Central memory CD4-positive, alpha-beta T cell (primary cell): ENCODE data around the gene CDK2AP2.

Experiments
- DNase-seq: peaks from one replicate; pipeline ENCODE4 v3.0.0; 2022

Gene CDK2AP2

DNA sequence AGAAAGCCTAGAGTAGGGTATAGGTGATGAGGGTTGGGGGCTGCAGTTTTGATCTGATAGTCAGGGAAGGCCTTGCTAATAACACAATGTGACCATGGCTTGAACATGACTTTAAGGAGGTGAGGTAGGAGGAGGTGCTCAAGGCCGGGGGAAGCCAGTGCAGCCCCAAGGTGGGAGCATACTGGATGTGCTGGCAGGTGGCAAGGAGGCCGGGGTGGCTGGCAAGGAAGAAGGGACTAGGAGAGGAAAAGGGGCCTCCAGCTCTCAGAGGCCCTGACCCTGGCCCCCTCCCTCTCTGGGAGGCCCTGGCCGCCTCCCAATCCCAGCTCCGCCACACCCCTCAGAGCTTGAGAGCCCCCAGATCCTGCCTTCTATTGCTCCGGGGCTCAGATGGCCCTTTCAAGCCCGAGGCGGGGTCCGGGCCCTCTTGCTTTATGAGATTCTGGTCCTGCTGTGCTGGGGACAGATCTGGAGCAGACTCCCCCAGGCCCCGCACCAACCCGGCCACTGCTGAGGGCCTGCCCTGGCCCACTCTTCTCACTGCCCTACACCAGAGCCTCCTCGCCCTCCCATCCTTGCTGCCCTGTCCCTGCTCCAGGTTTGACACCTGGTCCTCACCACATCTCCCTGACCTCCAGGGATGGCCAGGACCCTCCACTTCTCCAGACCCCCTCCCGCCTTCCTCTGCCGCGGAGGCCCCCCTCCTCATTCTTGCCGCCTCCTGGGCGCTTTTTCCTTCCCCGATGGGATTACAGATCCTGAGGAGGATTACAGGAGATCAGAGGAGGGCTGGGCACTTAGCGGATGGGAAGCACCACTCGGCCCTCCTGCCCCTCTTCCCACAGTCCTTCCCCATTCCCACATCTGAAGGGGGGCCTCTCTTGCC is 4.6 kb downstream of the CDK2AP2 start:
- no peak for DNase-seq

DNA sequence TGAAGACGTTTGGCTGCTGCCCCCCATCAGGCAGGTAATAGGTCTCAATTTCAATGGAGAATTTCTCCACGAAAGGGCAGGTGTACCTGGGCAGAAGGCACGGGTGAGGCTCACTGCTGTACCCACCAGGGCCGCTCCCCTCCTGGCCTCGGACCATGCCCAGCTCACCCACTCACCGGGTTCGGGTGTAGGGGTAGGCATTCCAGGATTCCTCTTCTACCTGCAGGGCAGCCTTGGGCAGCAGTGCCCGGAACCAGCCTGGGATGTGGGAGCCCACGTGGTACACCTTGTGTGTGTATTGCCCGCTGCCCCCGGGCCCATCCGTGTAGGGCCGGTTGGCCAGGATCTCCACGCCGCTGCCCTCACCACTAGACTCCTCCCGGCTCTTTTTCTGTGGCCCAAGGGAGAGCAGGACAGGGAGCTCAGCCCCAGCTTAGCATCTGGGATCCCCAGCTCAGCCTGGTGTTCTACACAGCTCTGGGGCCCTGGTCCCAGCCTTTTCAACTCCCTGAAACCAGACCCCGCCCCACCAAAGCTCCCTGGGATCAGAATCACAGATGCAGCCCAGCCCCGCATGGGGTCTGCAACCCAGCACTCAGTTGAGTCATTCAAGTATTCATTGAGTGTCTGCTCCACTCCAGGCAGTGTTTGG is 5.5 kb downstream of the CDK2AP2 start:
- no peak for DNase-seq

DNA sequence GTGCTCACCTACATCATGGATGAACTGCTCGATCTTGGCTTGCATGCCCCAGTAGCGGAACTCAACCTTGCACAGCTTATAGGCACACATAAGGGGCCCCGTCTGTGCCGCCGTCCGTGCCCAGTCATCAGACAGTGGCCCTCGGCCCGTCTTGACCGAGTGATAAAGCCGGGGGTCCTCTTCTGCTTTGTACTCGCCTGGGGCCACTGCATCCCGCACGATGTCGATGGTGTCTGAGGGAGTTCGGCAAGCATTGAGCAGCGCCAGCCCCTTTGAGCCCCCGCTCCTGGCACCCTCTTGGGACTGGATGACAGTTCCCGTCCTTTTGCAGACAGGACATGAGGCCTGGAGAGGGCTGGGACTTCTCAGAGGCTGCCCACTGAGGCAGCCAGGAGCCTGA is 6.1 kb downstream of the CDK2AP2 start:
- DNase-seq, result no peak

DNA sequence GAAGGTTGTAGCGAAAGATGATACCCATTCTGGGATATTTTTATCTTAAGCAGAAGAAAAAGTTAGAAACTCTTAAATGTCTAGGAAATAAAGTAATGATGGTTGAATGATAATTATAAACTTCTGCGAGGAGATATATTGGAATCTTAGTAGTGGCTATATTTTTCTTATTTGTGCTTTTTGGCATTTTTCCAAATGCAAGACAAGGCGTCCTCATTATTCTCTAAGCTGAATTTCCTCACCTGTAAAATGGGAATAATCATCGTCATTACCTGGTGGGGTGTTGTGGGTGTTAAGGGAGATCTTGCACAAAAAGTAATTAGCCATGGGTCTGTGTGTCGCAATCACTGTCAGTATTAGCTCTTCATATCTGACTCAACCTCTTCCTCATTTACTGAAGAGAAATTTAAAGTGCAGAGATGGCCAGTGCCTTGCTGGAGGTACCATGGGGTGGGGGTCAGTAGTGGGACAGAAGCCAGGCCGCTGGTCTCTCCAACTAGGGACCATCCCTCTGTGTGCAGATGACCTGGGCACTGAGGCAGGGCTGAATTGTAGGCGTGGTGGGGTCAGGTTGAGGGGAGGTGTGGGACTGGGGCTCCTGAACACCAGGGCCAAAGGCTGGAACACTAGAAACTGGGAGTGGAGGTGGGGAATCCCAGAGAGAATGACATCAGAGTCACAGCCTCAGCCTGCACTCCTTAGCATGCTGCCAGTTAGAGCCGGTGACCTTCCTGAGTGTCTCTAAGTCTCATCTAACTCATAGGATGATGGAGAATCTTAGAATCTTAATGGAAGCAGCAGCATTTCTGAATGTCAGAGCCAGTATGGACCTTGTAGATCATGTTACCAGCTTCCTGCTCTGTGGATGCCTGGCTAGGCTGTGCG is 6.9 kb downstream of the CDK2AP2 start:
- no peak for DNase-seq

DNA sequence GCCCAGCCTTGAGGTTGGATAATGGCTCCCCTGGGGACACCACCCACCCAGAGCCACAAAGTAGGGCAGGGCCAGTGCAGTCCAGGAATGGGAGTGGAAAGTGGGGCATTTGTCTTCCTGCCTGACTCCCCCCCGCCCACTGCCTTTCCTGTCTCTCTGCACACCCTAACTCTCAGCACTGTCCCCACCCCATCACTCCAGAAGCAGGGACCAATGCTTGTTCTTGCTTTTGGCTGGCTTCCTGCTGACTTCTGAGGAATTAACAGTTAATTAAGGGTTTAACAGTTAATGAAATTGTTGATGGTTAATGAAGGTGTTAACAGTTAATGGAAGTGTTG is 7.5 kb downstream of the CDK2AP2 start:
- no peak for DNase-seq

DNA sequence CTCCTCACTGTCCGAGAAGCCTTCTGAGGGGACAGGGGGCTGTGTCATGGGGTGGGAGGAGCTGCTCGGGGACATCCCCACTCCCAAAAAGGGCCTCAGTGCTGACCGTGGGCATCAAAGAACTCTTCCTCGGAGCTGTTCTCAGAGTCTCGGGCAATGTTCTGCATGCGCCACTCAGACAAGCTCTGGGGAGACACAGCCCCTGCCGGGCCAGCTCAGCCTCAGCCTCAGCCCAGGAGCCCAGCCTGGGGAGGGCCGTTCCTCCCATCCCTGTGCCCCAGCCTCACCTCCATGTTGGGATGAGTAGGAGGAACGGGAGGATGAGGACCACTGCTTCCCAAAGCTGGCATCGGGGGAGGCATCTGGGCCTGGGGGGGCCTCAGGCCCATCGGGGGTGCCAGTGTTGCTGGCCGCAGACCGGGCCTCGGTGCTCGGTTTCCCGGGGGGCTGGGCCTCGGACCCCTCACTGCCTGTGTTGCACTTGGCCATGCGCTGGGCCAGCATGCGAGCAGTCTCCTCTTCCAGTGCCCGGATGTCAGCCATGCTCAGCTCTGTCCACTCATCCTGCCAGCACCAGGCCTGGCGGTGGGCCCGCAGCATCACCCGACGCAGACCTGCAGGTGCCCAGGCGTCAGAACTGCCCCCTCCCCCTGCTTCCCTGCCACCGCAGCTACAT is 8.0 kb downstream of the CDK2AP2 start:
- no peak for DNase-seq

DNA sequence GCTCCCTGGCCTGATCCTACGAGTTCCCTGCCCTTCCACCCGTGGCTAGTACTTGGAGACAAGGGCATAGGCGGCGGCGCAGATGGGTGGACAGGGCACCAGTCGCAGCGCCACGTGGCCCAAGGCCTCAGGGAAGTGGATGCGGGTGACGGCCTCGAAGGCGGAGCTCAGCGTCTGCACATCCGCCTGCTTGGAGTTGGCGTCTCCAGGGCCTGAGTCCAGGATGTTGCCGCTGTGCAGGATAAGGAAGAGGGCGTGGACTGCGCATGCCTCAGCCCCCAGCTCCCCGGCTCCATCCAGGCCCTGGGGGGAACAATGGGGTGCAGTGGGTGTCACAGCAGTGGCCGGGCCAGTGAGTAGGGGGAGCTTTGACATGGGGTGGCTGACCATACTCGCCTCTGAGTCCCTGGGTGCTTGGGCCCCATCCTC is 9.4 kb downstream of the CDK2AP2 start:
- DNase-seq, result no peak

DNA sequence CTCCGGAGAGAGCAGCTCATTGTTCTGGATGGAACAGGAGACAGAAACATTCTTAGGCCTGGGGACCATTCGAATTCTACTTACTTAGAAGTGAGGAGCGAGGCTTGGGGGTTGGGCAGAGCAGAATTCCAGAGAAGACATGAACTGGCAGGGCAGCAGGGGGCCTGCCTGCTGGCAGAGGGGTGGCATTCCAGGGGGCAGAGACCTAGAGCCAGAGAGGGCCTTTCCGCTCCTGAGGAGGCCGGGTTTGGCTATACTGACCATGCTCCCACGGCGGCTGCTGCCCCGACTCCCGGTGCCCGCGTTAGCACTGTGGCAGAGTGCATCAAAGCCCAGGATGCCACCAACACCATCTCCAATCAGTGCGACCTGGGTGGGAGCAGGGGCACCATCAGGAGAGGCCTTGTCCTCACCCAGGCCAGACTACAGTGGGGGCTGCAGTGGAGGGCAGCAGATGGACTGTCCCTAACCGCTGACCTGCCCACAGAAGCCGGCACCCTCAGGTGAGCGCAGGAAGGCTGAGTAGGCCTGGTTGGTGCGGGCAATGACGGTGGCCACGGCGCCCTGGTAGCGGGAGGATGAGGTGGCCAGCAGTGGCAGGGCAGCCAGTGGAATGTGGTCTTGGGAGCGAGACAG is 10.2 kb downstream of the CDK2AP2 start:
- no peak for DNase-seq

DNA sequence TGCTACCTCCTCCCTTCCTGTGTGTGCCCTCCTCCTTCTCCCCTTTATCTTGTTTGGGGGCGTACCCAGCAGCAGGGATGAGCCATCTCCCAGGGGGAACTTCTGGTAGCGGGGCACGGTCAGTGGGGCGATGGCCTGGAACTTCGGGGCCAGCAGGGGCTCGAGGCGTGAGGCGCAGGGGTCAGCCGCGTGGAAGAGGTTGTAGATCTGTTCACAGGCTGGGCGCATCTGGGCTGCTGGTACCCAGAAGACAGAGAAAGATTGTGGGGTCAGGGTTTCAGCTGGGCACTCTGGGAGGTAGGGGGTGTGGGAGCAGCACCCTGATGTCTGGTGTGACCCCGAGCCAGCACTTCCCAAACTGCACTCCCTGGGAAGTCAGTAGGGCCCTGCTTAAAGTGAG is 11.8 kb downstream of the CDK2AP2 start:
- no peak for DNase-seq

DNA sequence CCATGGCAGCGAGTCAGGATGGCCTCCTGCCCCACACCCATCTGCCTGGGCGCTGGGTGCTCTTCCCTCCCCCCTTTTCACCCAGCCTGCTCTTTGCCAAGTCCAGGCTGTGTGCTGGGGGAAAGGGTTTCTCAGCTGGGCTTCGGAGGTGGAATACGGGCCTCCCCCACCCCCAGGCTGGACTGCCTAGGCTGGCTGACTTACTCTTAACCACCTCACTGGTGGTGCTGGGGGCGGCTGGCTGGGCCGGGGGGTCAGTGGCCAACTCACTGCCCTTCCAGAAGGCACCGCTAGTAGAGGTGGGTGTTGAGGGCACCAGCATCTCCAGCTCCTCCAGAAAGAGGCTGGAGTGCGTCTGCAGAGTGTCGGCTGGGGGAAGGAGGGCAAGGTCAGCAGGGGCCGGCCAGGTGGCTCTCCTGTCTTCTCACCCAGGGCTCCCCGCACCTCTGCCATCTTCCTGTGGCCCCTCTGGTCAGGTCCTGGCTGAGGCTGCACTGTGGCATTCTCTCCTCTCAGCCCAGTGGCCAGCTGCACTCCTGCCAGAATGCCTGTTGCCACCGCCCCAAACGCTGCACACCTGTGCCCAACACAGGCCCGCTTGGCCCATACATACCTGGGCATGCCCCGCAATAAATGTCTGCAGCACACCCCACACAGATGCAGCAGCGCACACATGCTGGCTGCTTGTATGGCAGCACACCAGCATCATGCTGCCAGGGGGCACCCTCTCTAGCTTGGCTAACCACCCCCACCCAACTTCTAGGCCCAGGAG is 12.5 kb downstream of the CDK2AP2 start:
- DNase-seq, result no peak

DNA sequence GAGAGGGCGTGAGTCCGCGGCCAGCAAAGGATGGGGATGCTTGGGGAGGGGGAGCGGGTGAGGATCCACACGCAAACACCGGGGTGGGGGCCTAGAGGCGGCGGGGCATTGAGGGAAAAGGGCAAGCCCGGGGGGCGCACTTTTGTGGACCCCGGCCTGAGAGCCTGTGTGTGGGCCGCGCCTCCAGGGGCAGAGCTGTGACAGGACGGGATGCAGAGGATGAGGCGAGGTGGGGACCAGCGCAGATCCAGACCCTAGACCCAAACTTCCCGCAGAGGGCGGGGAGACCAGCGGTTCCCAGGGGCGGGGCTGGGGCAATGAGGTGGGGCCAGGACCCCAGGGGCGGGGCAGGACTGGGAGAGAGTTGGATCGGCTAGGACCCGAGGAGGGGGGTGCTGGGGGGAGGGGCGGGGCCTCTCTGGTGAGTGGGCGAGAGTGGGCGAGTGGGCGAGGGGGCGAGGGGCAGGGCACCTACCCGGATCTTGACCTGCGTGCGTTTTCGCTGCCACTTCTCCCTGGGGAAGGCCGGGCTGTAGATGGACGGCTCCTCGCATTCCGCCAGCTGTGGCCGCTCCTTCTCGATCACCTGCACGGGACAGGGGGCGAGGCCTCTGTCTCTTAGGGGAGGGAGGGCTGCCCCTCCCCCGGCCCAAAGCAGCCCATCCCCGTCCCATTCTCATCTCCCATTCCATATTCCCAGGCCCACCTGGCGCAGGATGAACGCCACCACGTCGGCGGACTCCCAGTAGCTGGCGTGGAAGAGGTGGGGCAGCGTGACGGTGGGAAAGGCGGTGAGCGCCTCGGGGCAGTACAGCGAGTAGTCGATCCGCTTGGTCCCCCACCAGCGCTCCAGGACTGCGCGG is 13.4 kb downstream of the CDK2AP2 start:
- DNase-seq, result no peak

DNA sequence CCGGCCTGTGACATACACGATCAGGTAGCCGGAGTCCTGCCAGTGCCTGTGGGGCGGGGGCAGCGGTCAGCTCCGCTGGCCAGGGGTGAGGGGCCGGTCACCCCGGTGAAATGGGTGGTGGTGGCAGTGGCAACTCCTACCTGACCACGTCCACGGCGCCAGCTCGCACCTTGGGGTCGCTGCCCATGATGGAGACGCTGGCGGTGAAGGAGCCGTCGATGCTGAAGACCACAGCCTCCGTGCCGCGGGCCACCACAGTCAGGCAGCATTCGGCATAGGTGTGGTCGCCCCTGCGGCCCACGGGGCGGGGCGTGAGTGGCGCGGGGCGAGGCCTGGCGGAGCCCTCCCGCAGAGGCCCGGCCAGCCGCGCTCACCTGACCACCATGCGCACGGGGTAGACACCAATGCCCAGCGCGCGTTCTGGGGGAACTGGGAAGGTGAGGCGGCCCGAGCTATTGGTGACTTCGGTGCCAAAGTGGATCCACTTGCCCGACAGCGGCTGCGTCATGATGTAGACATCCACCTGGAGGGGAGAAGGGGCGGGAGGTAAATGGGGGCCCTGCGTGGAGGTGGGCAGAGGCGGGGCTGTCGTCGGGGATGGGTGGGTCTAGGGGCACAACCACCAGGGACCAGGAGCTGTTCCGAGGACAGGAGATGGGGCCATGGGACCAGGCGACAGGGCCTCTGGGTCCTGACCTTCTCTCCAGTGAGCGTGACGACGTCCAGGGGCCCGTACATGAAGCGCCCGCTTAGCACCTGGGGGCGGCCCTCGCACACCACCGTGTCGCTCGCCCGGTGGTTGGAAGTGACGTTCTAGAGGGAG is 14.2 kb downstream of the CDK2AP2 start:
- no peak for DNase-seq

DNA sequence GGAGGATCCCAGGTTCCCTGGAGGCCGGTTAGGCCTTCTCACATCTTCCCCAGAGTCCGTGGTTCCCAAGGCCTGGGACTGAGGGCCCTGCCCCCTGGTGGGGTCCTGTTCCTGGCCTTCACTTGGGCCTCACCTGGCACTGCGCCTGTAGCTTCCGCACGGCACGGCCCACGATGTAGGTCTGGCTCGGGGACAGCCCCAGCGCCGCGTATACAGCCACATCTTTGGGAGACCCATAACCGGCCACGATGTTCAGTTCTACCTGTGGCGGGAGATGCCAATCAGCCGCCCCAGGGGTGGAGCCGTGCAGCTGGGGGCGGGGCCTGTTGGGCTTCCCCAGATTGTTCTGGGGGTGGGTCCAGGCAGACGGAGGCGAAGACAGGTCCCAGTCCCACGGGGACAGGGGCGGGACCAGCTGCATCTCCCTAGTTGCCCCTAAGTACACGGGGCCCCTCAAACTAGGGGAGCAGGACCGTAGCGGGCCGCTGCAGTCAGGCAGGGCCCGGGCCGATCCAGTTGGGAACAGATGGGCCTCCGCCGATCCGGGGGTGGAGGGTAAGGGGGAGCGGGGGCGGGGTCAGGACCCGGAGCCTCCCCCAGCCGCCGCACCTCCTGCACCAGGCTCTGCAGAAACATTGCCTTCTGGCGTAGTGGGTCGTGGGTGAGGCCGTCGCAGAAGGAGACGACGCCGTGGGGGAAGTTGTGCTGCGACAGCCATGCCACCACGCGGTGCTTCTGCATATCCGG is 15.0 kb downstream of the CDK2AP2 start:
- DNase-seq, result no peak

DNA sequence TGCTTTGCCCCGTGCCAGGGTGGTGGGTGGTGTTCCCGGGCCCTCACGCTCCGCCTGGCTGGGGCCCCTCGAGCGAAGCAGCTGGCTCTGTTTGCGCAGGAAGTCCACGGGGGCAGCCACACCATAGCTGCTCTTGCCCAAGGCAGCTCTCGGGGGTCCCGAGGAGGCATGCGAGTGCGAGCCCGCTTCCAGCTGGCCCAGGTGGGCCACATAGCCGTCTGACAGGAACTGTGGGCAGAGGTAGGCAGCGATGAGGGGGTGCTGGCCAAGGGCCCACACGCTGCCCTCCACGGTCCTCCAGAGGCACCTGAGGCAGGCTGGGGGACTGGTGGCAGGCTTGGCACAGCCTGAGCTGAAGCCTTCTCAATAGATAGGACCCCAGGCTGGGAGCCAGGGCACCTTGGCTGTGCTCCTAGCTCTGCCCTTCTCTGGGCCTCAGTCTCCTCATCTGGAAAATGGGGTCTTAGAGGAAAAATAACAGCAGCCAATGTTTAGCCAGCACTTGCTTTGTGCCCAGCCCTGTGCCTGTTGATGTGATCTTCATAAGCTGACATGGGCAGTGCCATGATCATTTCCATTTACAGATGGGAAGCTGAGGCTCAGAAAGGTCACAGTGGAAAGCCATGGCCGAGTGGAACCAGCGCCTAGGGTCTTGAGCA is 15.8 kb downstream of the CDK2AP2 start:
- DNase-seq, result no peak

DNA sequence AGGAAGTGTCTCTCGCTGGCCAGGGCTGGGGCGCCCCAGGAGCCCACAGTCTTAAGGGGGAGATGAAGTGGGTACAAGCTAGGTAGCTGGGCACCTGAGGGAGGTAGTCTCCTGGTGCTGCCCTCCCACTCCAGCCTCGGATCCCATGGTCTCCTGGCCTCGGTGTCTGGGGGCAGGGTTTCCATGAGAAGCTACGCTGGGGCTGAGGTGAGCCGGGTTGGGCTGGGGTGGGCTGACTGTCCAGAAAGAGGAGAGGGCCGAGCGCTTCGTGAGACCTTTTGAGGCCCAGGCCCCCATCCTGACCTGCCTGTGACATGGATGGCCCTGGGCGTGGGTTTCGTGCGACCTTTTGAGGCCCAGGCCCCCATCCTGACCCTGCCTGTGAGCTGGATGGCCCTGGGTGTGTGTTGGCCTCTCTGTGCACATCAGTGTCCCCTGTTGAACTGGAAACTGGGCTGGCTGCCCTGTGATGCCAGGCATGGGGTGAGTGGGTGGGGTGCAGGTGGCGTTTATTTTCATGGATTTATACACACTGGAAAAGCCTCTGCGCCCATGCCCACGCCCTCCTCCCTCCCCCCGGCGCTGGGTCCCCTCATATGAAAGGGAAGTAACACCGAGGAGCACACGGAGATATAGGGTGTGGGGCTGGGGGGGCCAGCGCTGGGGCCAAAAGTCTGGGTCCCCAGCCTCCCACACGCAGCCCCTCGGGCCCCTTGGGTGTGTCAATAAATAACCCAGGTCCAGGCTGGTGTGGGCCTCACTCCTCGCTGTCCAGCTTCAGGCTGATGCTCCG is 16.5 kb downstream of the CDK2AP2 start:
- DNase-seq, result no peak

DNA sequence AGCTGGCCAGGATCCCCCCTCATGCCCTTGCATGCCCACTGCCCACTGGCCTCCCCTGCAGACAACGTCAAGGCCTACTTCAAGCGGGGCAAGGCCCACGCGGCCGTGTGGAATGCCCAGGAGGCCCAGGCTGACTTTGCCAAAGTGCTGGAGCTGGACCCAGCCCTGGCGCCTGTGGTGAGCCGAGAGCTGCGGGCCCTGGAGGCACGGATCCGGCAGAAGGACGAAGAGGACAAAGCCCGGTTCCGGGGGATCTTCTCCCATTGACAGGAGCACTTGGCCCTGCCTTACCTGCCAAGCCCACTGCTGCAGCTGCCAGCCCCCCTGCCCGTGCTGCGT is 17.3 kb downstream of the CDK2AP2 start:
- DNase-seq, result no peak

DNA sequence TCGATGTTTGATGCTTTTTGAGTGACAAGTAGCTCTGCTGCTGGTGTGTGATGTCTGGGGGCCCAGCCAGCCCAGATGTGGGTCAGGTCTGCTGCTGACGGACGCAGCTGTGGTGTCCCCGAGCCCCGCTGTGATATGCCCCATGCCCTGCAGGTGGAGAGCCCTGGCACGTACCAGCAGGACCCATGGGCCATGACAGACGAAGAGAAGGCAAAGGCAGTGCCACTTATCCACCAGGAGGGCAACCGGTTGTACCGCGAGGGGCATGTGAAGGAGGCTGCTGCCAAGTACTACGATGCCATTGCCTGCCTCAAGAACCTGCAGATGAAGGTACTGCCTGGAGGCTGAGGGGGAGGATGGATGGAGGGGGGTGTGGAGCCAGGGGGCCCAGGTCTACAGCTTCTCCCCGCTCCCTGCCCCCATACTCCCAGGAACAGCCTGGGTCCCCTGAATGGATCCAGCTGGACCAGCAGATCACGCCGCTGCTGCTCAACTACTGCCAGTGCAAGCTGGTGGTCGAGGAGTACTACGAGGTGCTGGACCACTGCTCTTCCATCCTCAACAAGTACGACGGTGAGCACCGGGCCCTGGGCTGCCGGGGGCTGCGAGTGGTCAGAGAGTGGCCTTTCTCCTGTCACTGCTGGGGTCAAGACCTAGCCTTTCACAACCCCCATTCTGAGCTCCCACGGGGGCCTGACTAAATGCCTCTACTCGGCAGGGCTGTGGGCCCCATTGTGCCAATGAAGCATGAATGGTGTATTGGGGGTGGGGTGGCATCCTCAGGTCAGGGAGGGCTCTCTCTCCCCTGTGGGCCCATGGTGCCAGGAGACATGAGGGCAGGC is 17.9 kb downstream of the CDK2AP2 start:
- no peak for DNase-seq
